H1 (cell line): ENCODE results near the gene DDX43. TPM values are rescaled to one million over a fixed set of nuclear protein-coding genes. Genes with fewer than 3 reads are reported as not detected.

Experiments used
- CTCF ChIA-PET: fragments of 300-600 bp; sonication (Branson Sonifier 250); formaldehyde crosslinking; loops from one replicate; lab custom pipeline; 2021; ENCODE audit not compliant: partially characterized antibody; lab: Charles Lee
- POLR2A ChIA-PET: fragments of 300-600 bp; sonication (Branson Sonifier 250); formaldehyde crosslinking; loops from one replicate; lab custom pipeline; 2021; ENCODE audit warnings: inconsistent platforms; ENCODE audit not compliant: partially characterized antibody; lab: Charles Lee
- DNase-seq, 2 experiments: peaks; one replicate each; pipeline versions ENCODE4 v3.0.0 to v3.0.0-alpha.2; 2010 to 2022; ENCODE audit warnings: low spot score in 2 of 2, low read depth in 1 of 2, mixed read lengths in 1 of 2
- FAIRE-seq: peaks from 2 replicates; lab custom pipeline; 2011; peaks lifted over from hg19 to GRCh38; lab: Jason Lieb, UNC
- H2AFZ ChIP-seq: 2 replicates; pipeline ENCODE4 v1.8.1; 2012; ENCODE audit warnings: low read length, inconsistent platforms
- H2AK5ac ChIP-seq: 2 replicates; pipeline ENCODE4 v1.6.1; 2013; ENCODE audit warnings: low read depth, low read length
- H2BK120ac ChIP-seq: replicated peaks from 2 replicates; pipeline ENCODE3; 2013; ENCODE audit warnings: low read depth, low read length, inconsistent platforms
- H2BK12ac ChIP-seq: 2 replicates; pipeline ENCODE4 v1.6.1; 2013; ENCODE audit warnings: low read depth, low read length
- H2BK15ac ChIP-seq: 2 replicates; pipeline ENCODE4 v1.6.1; 2013; ENCODE audit warnings: low read length
- H2BK20ac ChIP-seq: 2 replicates; pipeline ENCODE4 v1.6.1; 2013; ENCODE audit warnings: low read length
- H2BK5ac ChIP-seq: 2 replicates; pipeline ENCODE4 v1.6.1; 2013; ENCODE audit warnings: low read depth, low read length
- H3K14ac ChIP-seq: 2 replicates; pipeline ENCODE4 v1.6.1; 2013; ENCODE audit warnings: inconsistent platforms; ENCODE audit not compliant: insufficient read length
- H3K18ac ChIP-seq: 2 replicates; pipeline ENCODE4 v1.6.1; 2013; ENCODE audit warnings: low read length; ENCODE audit errors: extremely low read depth
- H3K23ac ChIP-seq: 2 replicates; pipeline ENCODE4 v1.6.1; 2013; ENCODE audit warnings: inconsistent platforms; ENCODE audit not compliant: insufficient read length
- H3K23me2 ChIP-seq: 2 replicates; pipeline ENCODE4 v1.6.1; 2013; ENCODE audit warnings: low read depth, low read length
- H3K27ac ChIP-seq: 2 replicates; pipeline ENCODE4 v1.6.1; 2011; ENCODE audit warnings: low read depth, low read length, inconsistent platforms
- H3K27me3 ChIP-seq, 4 experiments: replicated peaks in 1 of 4; 1 replicate in 1 of 4; 2 replicates in 3 of 4; pipeline versions ENCODE4 v1.6.1 to v1.8.1; 2011 to 2013; ENCODE audit warnings: low read length in 3 of 4, mild to moderate bottlenecking in 3 of 4, inconsistent platforms in 2 of 4, mixed read lengths in 2 of 4, moderate library complexity in 1 of 4; ENCODE audit not compliant: control insufficient read depth in 3 of 4, insufficient read depth in 3 of 4; ENCODE audit errors: extremely low read depth in 1 of 4
- H3K36me3 ChIP-seq, 4 experiments: 2 replicates each; pipeline versions ENCODE4 v1.6.1 to v1.8.1; 2011 to 2013; ENCODE audit warnings: mild to moderate bottlenecking in 4 of 4, low read length in 3 of 4, moderate library complexity in 2 of 4, control low read depth in 1 of 4, inconsistent platforms in 1 of 4; ENCODE audit not compliant: insufficient read depth in 4 of 4, control insufficient read depth in 2 of 4
- H3K4ac ChIP-seq: replicated peaks from 2 replicates; pipeline ENCODE3; 2013; ENCODE audit warnings: low read length, low read depth, mixed read lengths, inconsistent platforms; ENCODE audit not compliant: insufficient read length
- H3K4me1 ChIP-seq, 4 experiments: replicated peaks in 1 of 4; 1 replicate in 1 of 4; 2 replicates in 3 of 4; pipeline versions ENCODE4 v1.6.1 to v1.8.1; 2011 to 2013; ENCODE audit warnings: low read length in 3 of 4, inconsistent platforms in 2 of 4, mixed read lengths in 1 of 4; ENCODE audit not compliant: insufficient read depth in 4 of 4, control insufficient read depth in 3 of 4
- H3K4me2 ChIP-seq, 2 experiments: 2 replicates each; pipeline versions ENCODE4 v1.6.1 to v1.8.1; 2011 to 2013; ENCODE audit warnings: low read depth in 2 of 2, low read length in 2 of 2, control low read depth in 1 of 2, inconsistent platforms in 1 of 2, mild to moderate bottlenecking in 1 of 2; ENCODE audit not compliant: insufficient read depth in 1 of 2
- H3K4me3 ChIP-seq, 4 experiments: fragments of 200-600, 300-600 bp in 1 of 4; sonication (generic), shearing (Covaris generic), sonication (Bioruptor Twin) in 1 of 4; 2 replicates each; pipeline versions ENCODE4 v1.5.1 to v1.8.1; 2011 to 2016; ENCODE audit warnings: low read length in 4 of 4, low read depth in 3 of 4, control low read depth in 2 of 4, inconsistent platforms in 2 of 4, mild to moderate bottlenecking in 2 of 4, mixed read lengths in 1 of 4, moderate library complexity in 1 of 4; ENCODE audit not compliant: insufficient read depth in 2 of 4; ENCODE audit errors: extremely low read depth in 1 of 4
- H3K56ac ChIP-seq: replicated peaks from 2 replicates; pipeline ENCODE3; 2013; ENCODE audit warnings: low read depth, mild to moderate bottlenecking, mixed read lengths, low read length, inconsistent platforms; ENCODE audit not compliant: insufficient read length
- H3K79me1 ChIP-seq: 2 replicates; pipeline ENCODE4 v1.6.1; 2013; ENCODE audit warnings: low read depth, low read length, control low read depth
- H3K79me2 ChIP-seq, 2 experiments: 2 replicates each; pipeline versions ENCODE4 v1.6.1 to v1.8.1; 2012 to 2013; ENCODE audit warnings: low read length in 2 of 2, mild to moderate bottlenecking in 2 of 2, inconsistent platforms in 1 of 2; ENCODE audit not compliant: insufficient read depth in 2 of 2, control insufficient read depth in 1 of 2
- H3K9ac ChIP-seq, 4 experiments: replicated peaks in 1 of 4; 1 replicate in 1 of 4; 2 replicates in 3 of 4; pipeline versions ENCODE4 v1.6.1 to v1.8.1; 2011 to 2013; ENCODE audit warnings: low read depth in 3 of 4, low read length in 3 of 4, control low read depth in 2 of 4, mild to moderate bottlenecking in 2 of 4, moderate library complexity in 2 of 4, inconsistent platforms in 1 of 4; ENCODE audit errors: extremely low read depth in 1 of 4
- H3K9me3 ChIP-seq, 2 experiments: 2 replicates each; pipeline versions ENCODE4 v1.6.1 to v1.8.1; 2012 to 2013; ENCODE audit warnings: mild to moderate bottlenecking in 2 of 2, moderate library complexity in 2 of 2, control low read depth in 1 of 2, inconsistent platforms in 1 of 2, low read depth in 1 of 2, low read length in 1 of 2, mixed read lengths in 1 of 2; ENCODE audit not compliant: insufficient read depth in 2 of 2
- H4K20me1 ChIP-seq, 2 experiments: replicated peaks in 1 of 2; 2 replicates each; pipeline versions ENCODE3 to v1.8.1; 2011 to 2013; ENCODE audit warnings: inconsistent platforms in 2 of 2, low read length in 2 of 2, mild to moderate bottlenecking in 1 of 2; ENCODE audit not compliant: insufficient read depth in 2 of 2, control insufficient read depth in 1 of 2
- H4K5ac ChIP-seq: 2 replicates; pipeline ENCODE4 v1.6.1; 2013; ENCODE audit warnings: low read length, low read depth, mixed read lengths, inconsistent platforms; ENCODE audit not compliant: insufficient read length
- H4K8ac ChIP-seq: 2 replicates; pipeline ENCODE4 v1.8.0; 2013; ENCODE audit warnings: mild to moderate bottlenecking, moderate library complexity, low read length, inconsistent platforms; ENCODE audit not compliant: insufficient read depth; ENCODE audit errors: extremely low read depth
- H4K91ac ChIP-seq: replicated peaks from 2 replicates; pipeline ENCODE3; 2013; ENCODE audit warnings: low read length, mixed read lengths, inconsistent platforms; ENCODE audit not compliant: insufficient read length
- BRCA1 ChIP-seq: IDR thresholded peaks from 2 replicates; pipeline ENCODE4 v1.6.1; 2012; ENCODE audit warnings: low read depth, low read length, improper control_type of control experiment
- SP1 ChIP-seq: IDR thresholded peaks from 2 replicates; pipeline ENCODE4 v1.6.1; 2011; ENCODE audit warnings: low read depth, low read length
- ZNF274 ChIP-seq: IDR thresholded peaks from 2 replicates; pipeline ENCODE4 v1.7.0; 2012; ENCODE audit warnings: low read length, borderline replicate concordance; ENCODE audit errors: extremely low read depth
- WGBS, 2 experiments: shearing (Covaris generic) in 1 of 2; methylation state at CpG; one replicate each; pipeline versions ENCODE4 v1.1.6 to v1.1.7; 2013 to 2015; ENCODE audit warnings: low lambda C conversion rate in 2 of 2, mixed read lengths in 2 of 2, inconsistent platforms in 1 of 2, low coverage in 1 of 2, missing lambda C conversion rate in 1 of 2; ENCODE audit not compliant: insufficient replicate concordance in 2 of 2, insufficient coverage in 1 of 2, insufficient read length in 1 of 2; ENCODE audit errors: extremely low coverage in 1 of 2, missing lambda C conversion rate in 1 of 2; 5-methylcytosine and 5-hydroxymethylcytosine counted together
- polyA plus RNA-seq, 7 experiments: library from polyadenylated mRNA; depleted of rRNA in 3 of 7; stranded (reverse) in 5 of 7; unstranded in 2 of 7; fragments of >200 nt in 5 of 7; fragments of 200-250 nt in 2 of 7; gene quantifications; 1 replicate in 5 of 7; 2 replicates in 1 of 7; 4 replicates in 1 of 7; pipeline versions ENCODE4 v1.2.1 to v1.2.3, GENCODE V29; 2011 to 2013; ENCODE audit warnings: missing spikeins in 2 of 7, mixed read lengths in 2 of 7
- total RNA-seq: library from RNA; stranded (reverse); fragmentation: NEBNext Ultra II Directional; extraction: Animal tissue kit (Norgen Biotek cat#: 25700); gene quantifications from 2 replicates; pipeline ENCODE4 v1.2.1, GENCODE V29; 2021

The DDX43 gene
- total and polyA plus RNA-seq, 2 of the 8 experiments (the other 6 are each of a cell fraction or from before 2014, with no cell fraction given) = 0.05 TPM; not detected in 1

GRCh38 chr6:73460056-73460455 is 65.4 kb downstream of the DDX43 start:
- Histone ChIP-seq H2AK5ac (no peak overlapping the region), H3K23me2 (peaks cover 4% of the 10 kb centered on the region; the same call in 1 of the 2 replicates), H3K18ac (no peak overlapping the region), H2BK15ac (no peak overlapping the region), H3K9ac (no peak overlapping the region), H4K5ac (no peak overlapping the region), H4K20me1 (no peaks in the 10 kb centered on the region), H2BK5ac (no peak overlapping the region), H2BK12ac (no peak overlapping the region), H3K4me3 (no peak overlapping the region), H3K4me1 (no peaks in the 10 kb centered on the region; a peak in 1 of 7 replicates), H3K23ac (no peak overlapping the region), H2BK20ac (no peak overlapping the region), H3K36me3 (no peaks in the 10 kb centered on the region; a peak in 1 of 8 replicates), H3K4me2 (no peak overlapping the region), H3K27ac (no peak overlapping the region), H3K27me3 (no peaks in the 10 kb centered on the region), H4K8ac (no peak overlapping the region), H3K79me2 (peaks cover 0 to 20% of the 10 kb centered on the region in 2 experiments; a peak in 2 of 4 replicates), H3K56ac (no peak overlapping the region), H3K9me3 (no peaks in the 10 kb centered on the region), H3K79me1 (peaks cover 4% of the 10 kb centered on the region; the same call in 1 of the 2 replicates)
- FAIRE-seq = no peak
- 88% methylated on average over 4 of the region's 5 CpGs; no CpG with 5 or more reads in 1 of the 2 experiments for WGBS, 2 experiments
- ChIA-PET POLR2A (interaction anchor here (2.8 kb wide), 1 partner anchor 36 kb away, joined by 8 read pairs; no protein-coding TSS in a partner anchor), CTCF (no interaction called here)
- TF ChIP-seq ZNF274 (no peak), SP1 (no peak), BRCA1 (no peak)
- TF ChIP-seq, all 59 proteins: peak for 0
- no peak overlapping the region for H2AFZ ChIP-seq
- DNase-seq = no peak
- no peak overlapping the region for H4K91ac ChIP-seq
- no peak overlapping the region for H3K14ac ChIP-seq
- no peak overlapping the region for H3K4ac ChIP-seq
- H2BK120ac ChIP-seq = no peak overlapping the region
